HG02840 (cell line): ENCODE results near the gene TOMM40L.
"Not testable (repeated sequence)": the region's sequence is repeated elsewhere in the genome, so short reads cannot be mapped to it uniquely, and the experiment has no call there.

Experiments
- ATAC-seq: cut with Tn5 transposase; IDR thresholded peaks from one replicate; pipeline ENCODE4 v1.9.1; 2021; ENCODE audit warnings: mild to moderate bottlenecking, moderate library complexity, moderate number of reproducible peaks; ENCODE audit not compliant: unreplicated experiment, low FRiP score

TOMM40L gene

DNA sequence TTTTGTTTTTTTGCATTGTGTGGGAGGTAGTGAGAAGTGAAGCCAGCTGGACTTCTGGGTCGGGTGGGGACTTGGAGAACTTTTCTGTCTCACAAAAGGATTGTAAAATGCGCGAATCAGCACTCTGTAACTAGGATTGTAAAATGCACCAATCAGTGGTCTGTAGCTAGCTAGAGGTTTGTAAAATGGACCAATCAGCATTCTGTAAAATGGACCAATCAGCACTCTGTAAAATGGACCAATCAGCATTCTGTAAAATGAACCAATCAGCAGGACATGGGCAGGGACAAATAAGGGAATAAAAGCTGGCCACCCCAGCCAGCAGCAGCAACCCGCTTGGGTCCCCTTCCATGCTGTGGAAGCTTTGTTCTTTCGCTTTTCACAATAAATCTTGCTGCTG, 24.2 kb downstream of the TOMM40L start:
- ATAC-seq = not testable (repeated sequence)

GRCh38 chr1:161250829-161251228, 25.0 kb downstream of the TOMM40L start:
- no peak for ATAC-seq

GRCh38 chr1:161251579-161251978, 25.7 kb downstream of the TOMM40L start:
- ATAC-seq = no peak

- not testable (repeated sequence) for ATAC-seq
These were observed 29.4 kb downstream of the TOMM40L start for GRCh38 chr1:161255302-161255701.

DNA sequence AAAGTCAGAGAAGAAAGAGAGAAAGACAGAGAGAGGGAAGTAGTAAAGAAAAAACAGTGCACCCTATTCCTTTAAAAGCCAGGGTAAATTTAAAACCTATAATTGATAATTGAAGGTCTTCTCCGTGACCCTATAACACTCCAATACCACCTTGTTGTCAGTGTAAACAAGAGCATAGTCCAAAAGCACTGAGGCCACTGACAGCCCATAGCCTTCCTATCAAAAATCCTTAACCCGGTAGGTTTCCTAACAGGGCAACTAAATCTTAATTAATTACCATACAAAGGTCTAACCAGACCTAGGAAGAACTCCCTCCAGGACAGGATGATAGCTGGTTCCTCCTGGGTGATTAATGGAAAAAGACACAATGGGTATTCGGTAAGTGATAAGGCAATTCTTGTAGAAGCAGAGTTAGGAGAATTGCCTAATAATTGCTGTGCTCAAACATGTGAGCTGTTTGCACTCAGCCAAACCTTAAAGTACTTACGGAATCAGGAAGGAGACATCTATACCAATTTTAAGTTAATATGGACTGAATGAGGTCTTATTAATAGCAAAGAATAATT, 30.2 kb downstream of the TOMM40L start:
- ATAC-seq = not testable (repeated sequence)

DNA sequence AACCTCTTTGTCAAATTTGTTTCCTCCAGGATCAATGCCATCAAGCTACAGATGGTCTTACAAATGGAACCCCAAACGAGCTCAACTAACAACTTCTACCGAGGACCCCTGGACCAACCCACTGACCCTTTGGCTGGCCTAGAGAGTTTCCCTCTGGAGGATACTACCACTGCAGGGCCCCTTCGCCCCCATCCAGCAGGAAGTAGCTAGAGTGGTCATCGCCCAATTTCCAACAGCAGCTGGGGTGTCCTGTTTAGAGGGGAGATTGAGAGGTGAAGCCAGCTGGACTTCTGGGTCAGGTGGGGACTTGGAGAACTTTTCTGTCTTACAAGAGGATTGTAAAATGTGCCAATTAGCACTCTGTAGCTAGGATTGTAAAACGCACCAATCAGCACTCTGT, 31.2 kb downstream of the TOMM40L start:
- not testable (repeated sequence) for ATAC-seq

- ATAC-seq = no peak
These were observed 32.8 kb downstream of the TOMM40L start, which contains the start of gene PCP4L1 for GRCh38 chr1:161258439-161259344. Gene PCP4L1, plus strand, starts transcription at chr1:161258745. Its CDS starts 230 bp downstream, at chr1:161258975.

DNA sequence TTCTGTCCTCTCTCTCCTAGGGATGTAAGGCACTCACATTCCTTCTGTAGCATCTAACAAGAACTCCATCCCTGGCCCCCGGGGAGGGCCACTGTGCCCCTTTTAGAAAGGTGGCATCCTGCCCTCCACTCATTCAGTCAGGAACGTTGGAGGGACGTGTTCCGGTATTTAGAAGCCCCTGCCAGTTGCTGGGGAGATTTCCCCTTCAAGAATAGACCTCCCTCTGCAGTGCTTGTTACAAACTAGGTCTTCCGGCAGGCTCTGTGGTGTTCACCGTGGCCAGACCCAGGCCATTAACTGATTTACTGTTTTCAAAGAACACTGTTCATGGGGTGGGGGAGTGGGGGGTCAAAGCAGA, 33.5 kb downstream of the TOMM40L start:
- no peak for ATAC-seq

DNA sequence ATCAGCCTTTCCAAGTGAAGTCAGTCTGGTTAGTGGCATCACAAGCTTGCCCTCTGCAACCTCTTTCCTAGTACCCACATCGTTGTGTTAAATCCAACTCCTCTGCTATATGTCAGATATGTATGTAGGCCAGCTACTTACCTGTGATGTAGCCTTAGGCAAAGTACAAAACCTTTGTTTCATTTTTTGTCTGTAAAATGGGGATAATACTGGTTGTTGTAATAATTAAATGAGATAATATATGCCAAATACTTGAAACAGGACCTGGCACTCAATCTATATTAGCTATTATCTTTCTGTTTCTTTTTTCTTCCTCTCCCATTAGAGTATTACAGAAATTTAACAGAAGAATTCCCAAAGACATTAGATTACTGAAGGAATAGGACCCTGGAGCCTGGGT, 33.9 kb downstream of the TOMM40L start:
- ATAC-seq = no peak

- no peak for ATAC-seq
These were observed 34.8 kb downstream of the TOMM40L start for GRCh38 chr1:161260376-161261260.

DNA sequence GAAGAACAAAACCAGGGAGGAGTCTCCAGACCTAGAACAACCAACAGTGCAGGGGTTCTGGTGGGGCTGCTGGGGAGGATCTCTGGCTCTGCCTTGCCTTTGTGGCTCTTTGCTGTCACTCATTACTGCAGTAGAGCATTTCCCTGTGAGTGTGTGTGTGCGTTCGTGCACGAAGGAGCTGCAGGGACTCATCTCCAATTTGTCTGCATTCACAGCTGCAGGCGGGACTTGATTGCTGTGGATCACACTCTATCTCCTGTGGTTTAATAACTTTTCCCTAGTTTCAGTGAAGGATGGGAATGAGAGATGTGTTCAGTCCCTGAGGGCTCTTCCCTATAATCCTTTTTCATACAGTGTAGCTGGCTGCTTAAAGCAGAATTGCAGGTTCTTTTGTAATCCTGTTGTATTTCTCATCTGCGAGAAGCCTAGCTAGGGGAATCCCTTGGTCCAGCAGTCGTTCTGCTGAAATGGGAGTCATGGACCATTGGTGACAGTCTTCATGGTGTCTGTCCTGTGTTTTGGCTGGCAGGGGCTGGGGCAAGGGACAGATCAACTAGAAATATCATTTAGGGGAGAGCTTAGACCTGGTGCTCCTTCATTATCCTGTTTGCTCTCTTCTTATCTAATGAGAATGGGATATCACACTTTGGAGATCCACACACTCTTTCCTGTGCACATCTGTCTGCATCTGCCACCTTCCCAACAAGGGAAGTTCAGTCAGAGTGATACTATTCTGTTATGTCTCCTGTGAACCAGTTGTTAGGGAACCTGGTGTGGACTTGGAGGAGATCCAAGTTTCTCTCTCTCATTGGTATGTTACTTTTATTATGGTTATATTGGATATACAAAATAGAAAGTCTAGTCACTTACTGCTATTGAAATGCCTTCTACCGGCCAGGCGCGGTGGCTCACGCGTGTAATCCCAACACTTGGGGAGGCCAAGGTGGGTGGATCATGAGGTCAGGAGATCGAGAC, 35.7 kb downstream of the TOMM40L start:
- no peak for ATAC-seq

- ATAC-seq = no peak
These were observed 39.4 kb downstream of the TOMM40L start for GRCh38 chr1:161265305-161265704.

GRCh38 chr1:161266202-161266601, 40.3 kb downstream of the TOMM40L start:
- no peak for ATAC-seq

DNA sequence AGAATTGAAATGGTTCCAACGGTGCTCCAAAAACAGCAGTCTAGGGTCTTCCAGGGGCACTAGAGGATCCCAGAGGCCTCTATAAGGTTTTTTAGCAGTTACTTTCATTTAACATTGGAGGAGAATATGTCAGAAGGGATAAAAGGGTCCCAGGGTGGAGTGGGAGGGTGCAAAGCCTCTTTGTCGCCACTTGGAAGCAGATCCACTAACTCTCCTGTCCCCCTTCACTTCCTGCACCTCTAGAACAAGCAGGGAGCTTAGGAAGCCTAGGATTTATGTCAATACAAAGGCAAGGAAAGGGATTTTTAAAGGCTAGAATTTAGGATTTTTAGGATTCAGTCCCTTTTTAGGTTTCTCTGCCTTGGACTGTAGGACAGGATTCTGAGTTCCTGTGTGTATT, 41.0 kb downstream of the TOMM40L start:
- no peak for ATAC-seq

DNA sequence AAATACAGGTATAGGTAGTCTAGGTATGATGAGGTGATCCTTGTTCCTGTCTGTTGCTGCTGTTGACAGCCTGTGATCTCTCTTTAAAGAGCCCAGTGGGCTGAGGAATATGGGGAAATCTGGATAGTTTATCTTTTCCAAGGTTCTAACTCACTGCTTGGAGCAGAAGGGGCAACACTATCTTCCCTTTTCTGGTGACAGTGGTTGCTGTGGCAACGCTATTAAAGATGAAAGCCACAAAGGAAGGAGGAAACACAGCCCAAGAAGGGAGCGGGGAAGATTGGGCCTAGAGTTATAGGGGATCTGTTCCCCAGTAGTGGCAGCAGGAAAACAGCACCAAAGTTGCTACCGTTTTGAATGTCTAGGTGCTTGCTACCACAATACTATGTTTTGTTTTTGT, 41.5 kb downstream of the TOMM40L start:
- no peak for ATAC-seq

DNA sequence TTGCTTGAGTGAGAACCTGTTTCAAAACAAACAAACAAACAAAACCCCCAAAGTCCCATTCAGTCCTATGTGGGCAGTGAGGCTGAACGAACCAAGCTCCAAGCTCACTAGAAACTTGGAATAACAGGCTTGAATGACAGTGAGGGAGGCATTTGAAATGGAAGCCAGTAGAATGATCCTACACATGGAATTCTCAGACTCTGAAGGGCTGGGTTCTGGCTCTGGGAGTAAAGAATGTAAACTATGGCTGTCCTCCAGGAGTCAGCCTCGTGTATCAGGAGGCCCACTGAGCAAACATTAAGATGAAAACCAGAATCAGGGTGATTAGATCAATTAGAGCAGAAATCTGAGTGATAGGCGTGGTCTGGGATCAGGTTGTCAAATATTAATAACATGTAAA, 47.5 kb downstream of the TOMM40L start:
- no peak for ATAC-seq

- no peak for ATAC-seq
These were observed 49.0 kb downstream of the TOMM40L start for GRCh38 chr1:161274874-161275273.
